Liver (tissue), 9 donors: ENCODE data around the gene KRT28. TPM values are rescaled to one million over a fixed set of nuclear protein-coding genes. Genes with fewer than 3 reads are reported as not detected.

Experiments used
- DNase-seq: peaks from one replicate; pipeline ENCODE4 v3.0.0-alpha.2; 2017; ENCODE audit warnings: low spot score
- H3K27ac ChIP-seq, 2 donors: one replicate each; pipeline ENCODE4 v1.7.0; 2013; ENCODE audit warnings: inconsistent platforms in 2 of 2, low read length in 2 of 2, control low read depth in 1 of 2, low read depth in 1 of 2, mild to moderate bottlenecking in 1 of 2
- H3K27me3 ChIP-seq, 4 donors: one replicate each; pipeline versions ENCODE4 v1.6.1 to v1.7.0; 2013; ENCODE audit warnings: low read length in 3 of 4, inconsistent platforms in 1 of 4, mild to moderate bottlenecking in 1 of 4, moderate library complexity in 1 of 4; ENCODE audit not compliant: control insufficient read depth in 4 of 4, insufficient read depth in 4 of 4
- H3K36me3 ChIP-seq, 4 donors: one replicate each; pipeline versions ENCODE4 v1.6.1 to v1.7.0; 2013; ENCODE audit warnings: low read length in 3 of 4, mild to moderate bottlenecking in 3 of 4, low read depth in 1 of 4, moderate library complexity in 1 of 4; ENCODE audit not compliant: control insufficient read depth in 4 of 4, insufficient read depth in 3 of 4
- H3K4me1 ChIP-seq, 4 donors: one replicate each; pipeline versions ENCODE4 v1.6.1 to v1.7.0; 2013; ENCODE audit warnings: low read length in 3 of 4, mild to moderate bottlenecking in 3 of 4, moderate library complexity in 1 of 4; ENCODE audit not compliant: control insufficient read depth in 4 of 4, insufficient read depth in 4 of 4
- H3K4me3 ChIP-seq, 3 donors: one replicate each; pipeline versions ENCODE4 v1.6.1 to v1.7.0; 2013; ENCODE audit warnings: low read length in 3 of 3, control low read depth in 1 of 3, low read depth in 1 of 3, mild to moderate bottlenecking in 1 of 3
- H3K9ac ChIP-seq, 2 donors: one replicate each; pipeline ENCODE4 v1.7.0; 2013; ENCODE audit warnings: low read length in 2 of 2, mild to moderate bottlenecking in 2 of 2, moderate library complexity in 2 of 2, control low read depth in 1 of 2, low read depth in 1 of 2
- H3K9me3 ChIP-seq, 4 donors: one replicate each; pipeline versions ENCODE4 v1.6.1 to v1.7.0; 2013; ENCODE audit warnings: low read length in 3 of 4; ENCODE audit not compliant: control insufficient read depth in 4 of 4
- ATF3 ChIP-seq: IDR thresholded peaks from 2 replicates; pipeline ENCODE4 v1.6.1; 2016; ENCODE audit warnings: antibody characterized with exemption
- CTCF ChIP-seq: fragments of 150-350 bp; IDR thresholded peaks from 2 replicates; pipeline ENCODE4 v1.5.1; 2017; ENCODE audit warnings: improper control_type of control experiment, low read depth, low read length; ENCODE audit not compliant: missing input control
- EGR1 ChIP-seq, 2 donors: IDR thresholded peaks; 2 replicates each; pipeline ENCODE4 v1.6.1; 2016 to 2018; ENCODE audit warnings: antibody characterized with exemption in 2 of 2, low read depth in 2 of 2
- FOXA1 ChIP-seq: IDR thresholded peaks from 2 replicates; pipeline ENCODE4 v1.6.1; 2016; ENCODE audit warnings: antibody characterized with exemption
- FOXA2 ChIP-seq: IDR thresholded peaks from 2 replicates; pipeline ENCODE4 v1.6.1; 2016; ENCODE audit warnings: antibody characterized with exemption
- GABPA ChIP-seq, 2 donors: IDR thresholded peaks in 1 of 2; conservative IDR thresholded peaks in 1 of 2; 2 replicates each; pipeline ENCODE4 v1.6.1; 2016; ENCODE audit warnings: antibody characterized with exemption in 2 of 2, mild to moderate bottlenecking in 1 of 2, moderate library complexity in 1 of 2
- HNF4A ChIP-seq, 2 donors: conservative IDR thresholded peaks; 2 replicates each; pipeline ENCODE4 v1.6.1; 2016; ENCODE audit warnings: antibody characterized with exemption in 2 of 2, mild to moderate bottlenecking in 2 of 2
- HNF4G ChIP-seq: IDR thresholded peaks from 2 replicates; pipeline ENCODE4 v1.6.1; 2016; ENCODE audit warnings: antibody characterized with exemption
- JUND ChIP-seq, 2 donors: IDR thresholded peaks; 2 replicates each; pipeline ENCODE4 v1.6.1; 2016; ENCODE audit warnings: antibody characterized with exemption in 2 of 2
- NR2F2 ChIP-seq: IDR thresholded peaks from 2 replicates; pipeline ENCODE4 v1.6.1; 2016; ENCODE audit warnings: antibody characterized with exemption
- RAD21 ChIP-seq, 2 donors: IDR thresholded peaks; 2 replicates each; pipeline ENCODE4 v1.6.1; 2016; ENCODE audit warnings: antibody characterized with exemption in 2 of 2, mild to moderate bottlenecking in 2 of 2
- RXRA ChIP-seq, 2 donors: IDR thresholded peaks; 2 replicates each; pipeline ENCODE4 v1.6.1; 2017 to 2018; ENCODE audit warnings: antibody characterized with exemption in 2 of 2, mild to moderate bottlenecking in 1 of 2
- SP1 ChIP-seq: IDR thresholded peaks from 2 replicates; pipeline ENCODE4 v1.6.1; 2018; ENCODE audit warnings: antibody characterized with exemption, mild to moderate bottlenecking
- TAF1 ChIP-seq: conservative IDR thresholded peaks from 2 replicates; pipeline ENCODE4 v1.6.1; 2016; ENCODE audit warnings: antibody characterized with exemption, mild to moderate bottlenecking
- YY1 ChIP-seq: IDR thresholded peaks from 2 replicates; pipeline ENCODE4 v1.6.1; 2016; ENCODE audit warnings: antibody characterized with exemption, mild to moderate bottlenecking
- WGBS: extraction: QIAGEN DNeasy Blood & Tissue Kit; methylation state at CpG from one replicate; pipeline ENCODE4 v1.1.7; 2013; 5-methylcytosine and 5-hydroxymethylcytosine counted together
- polyA plus RNA-seq, 2 donors: library from polyadenylated mRNA; stranded (reverse) in 1 of 2; unstranded in 1 of 2; fragments of 200-250 nt in 1 of 2; fragments of >200 nt in 1 of 2; fragmentation: Nextera tagmentation in 1 of 2; extraction: Ambion mirVana in 1 of 2; gene quantifications; one replicate each; pipeline versions ENCODE4 v1.2.1 to v1.2.3, GENCODE V29; 2013 to 2015
- total RNA-seq, 2 donors: library from RNA; depleted of rRNA; stranded (reverse); fragments of >200 nt; gene quantifications; one replicate each; pipeline ENCODE4 v1.2.3, GENCODE V29; 2014
- TF ChIP-seq, protein P1 (sequence below): IDR thresholded peaks from 2 replicates; pipeline ENCODE4 v1.6.1; 2016; ENCODE audit warnings: antibody characterized with exemption, mild to moderate bottlenecking
- TF ChIP-seq, protein P2 (sequence below): IDR thresholded peaks from 2 replicates; pipeline ENCODE4 v1.6.1; 2016; ENCODE audit warnings: antibody characterized with exemption
- TF ChIP-seq, protein P3 (sequence below): IDR thresholded peaks from 2 replicates; pipeline ENCODE4 v1.6.1; 2016; ENCODE audit warnings: antibody characterized with exemption
- donor health status: healthy.
- donor health status: healthy.
- donor health status: healthy.
- donor health status: healthy.
- donor health status: healthy.

The KRT28 gene
- total and polyA plus RNA-seq, 4 donors: not detected

DNA sequence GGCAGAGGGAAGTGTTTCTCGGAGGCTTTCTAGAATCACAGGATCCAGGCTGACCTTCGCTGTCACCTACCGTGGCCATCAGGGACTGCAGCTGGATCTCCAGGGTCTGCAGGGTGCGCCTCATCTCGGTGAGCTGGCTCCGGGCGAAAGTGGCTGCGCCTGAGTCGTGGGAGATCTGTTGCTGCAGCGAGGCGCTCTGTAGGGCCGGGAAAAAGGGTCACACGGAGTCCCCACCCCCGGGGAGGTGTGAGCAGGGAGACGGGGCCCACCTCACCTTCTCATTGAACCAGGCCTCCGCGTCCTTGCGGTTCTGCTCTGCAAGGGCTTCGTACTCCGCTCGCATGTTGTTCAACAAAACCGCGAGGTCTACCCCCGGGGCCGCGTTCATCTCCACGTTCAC, 2.9 kb downstream of the KRT28 start:
- Histone ChIP-seq H3K9me3 (no peaks in the 10 kb centered on the region), H3K4me3 (no peak overlapping the region), H3K9ac (no peak overlapping the region), H3K27me3 (peaks cover 0 to 13% (median 1%) of the 10 kb centered on the region in 4 donors), H3K4me1 (no peaks in the 10 kb centered on the region), H3K27ac (no peak overlapping the region), H3K36me3 (no peaks in the 10 kb centered on the region)
- WGBS: 74% methylated on average over 27 of the region's 27 CpGs
- no peak for DNase-seq
- TF ChIP-seq FOXA1 (no peak), FOXA2 (no peak), TAF1 (no peak), RXRA (IDR thresholded peaks at IDR 0.05) (no peak), EGR1 (IDR thresholded peaks at IDR 0.05; ENCODE audit: low read depth in 2 of 2) (no peak), ATF3 (no peak), SP1 (no peak), CTCF (no peak), YY1 (no peak), NR2F2 (no peak), RAD21 (IDR thresholded peaks at IDR 0.05) (no peak), GABPA (IDR thresholded peaks at IDR 0.05 in 1 of 2, conservative IDR thresholded peaks at IDR 0.05 in 1 of 2) (no peak), JUND (IDR thresholded peaks at IDR 0.05) (no peak), HNF4A (conservative IDR thresholded peaks at IDR 0.05) (no peak), HNF4G (no peak)
- TF ChIP-seq, protein P1, sequence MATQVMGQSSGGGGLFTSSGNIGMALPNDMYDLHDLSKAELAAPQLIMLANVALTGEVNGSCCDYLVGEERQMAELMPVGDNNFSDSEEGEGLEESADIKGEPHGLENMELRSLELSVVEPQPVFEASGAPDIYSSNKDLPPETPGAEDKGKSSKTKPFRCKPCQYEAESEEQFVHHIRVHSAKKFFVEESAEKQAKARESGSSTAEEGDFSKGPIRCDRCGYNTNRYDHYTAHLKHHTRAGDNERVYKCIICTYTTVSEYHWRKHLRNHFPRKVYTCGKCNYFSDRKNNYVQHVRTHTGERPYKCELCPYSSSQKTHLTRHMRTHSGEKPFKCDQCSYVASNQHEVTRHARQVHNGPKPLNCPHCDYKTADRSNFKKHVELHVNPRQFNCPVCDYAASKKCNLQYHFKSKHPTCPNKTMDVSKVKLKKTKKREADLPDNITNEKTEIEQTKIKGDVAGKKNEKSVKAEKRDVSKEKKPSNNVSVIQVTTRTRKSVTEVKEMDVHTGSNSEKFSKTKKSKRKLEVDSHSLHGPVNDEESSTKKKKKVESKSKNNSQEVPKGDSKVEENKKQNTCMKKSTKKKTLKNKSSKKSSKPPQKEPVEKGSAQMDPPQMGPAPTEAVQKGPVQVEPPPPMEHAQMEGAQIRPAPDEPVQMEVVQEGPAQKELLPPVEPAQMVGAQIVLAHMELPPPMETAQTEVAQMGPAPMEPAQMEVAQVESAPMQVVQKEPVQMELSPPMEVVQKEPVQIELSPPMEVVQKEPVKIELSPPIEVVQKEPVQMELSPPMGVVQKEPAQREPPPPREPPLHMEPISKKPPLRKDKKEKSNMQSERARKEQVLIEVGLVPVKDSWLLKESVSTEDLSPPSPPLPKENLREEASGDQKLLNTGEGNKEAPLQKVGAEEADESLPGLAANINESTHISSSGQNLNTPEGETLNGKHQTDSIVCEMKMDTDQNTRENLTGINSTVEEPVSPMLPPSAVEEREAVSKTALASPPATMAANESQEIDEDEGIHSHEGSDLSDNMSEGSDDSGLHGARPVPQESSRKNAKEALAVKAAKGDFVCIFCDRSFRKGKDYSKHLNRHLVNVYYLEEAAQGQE: no peak
- TF ChIP-seq, protein P2, sequence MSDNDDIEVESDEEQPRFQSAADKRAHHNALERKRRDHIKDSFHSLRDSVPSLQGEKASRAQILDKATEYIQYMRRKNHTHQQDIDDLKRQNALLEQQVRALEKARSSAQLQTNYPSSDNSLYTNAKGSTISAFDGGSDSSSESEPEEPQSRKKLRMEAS: no peak
- TF ChIP-seq, protein P3, sequence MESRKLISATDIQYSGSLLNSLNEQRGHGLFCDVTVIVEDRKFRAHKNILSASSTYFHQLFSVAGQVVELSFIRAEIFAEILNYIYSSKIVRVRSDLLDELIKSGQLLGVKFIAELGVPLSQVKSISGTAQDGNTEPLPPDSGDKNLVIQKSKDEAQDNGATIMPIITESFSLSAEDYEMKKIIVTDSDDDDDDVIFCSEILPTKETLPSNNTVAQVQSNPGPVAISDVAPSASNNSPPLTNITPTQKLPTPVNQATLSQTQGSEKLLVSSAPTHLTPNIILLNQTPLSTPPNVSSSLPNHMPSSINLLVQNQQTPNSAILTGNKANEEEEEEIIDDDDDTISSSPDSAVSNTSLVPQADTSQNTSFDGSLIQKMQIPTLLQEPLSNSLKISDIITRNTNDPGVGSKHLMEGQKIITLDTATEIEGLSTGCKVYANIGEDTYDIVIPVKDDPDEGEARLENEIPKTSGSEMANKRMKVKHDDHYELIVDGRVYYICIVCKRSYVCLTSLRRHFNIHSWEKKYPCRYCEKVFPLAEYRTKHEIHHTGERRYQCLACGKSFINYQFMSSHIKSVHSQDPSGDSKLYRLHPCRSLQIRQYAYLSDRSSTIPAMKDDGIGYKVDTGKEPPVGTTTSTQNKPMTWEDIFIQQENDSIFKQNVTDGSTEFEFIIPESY: no peak
